HG03064 (cell line): ENCODE data around the gene SPOCK1.

Experiments
- ATAC-seq: cut with Tn5 transposase; IDR thresholded peaks from one replicate; pipeline ENCODE4 v1.9.1; 2021; ENCODE audit warnings: low read depth; ENCODE audit not compliant: unreplicated experiment

SPOCK1 gene

DNA sequence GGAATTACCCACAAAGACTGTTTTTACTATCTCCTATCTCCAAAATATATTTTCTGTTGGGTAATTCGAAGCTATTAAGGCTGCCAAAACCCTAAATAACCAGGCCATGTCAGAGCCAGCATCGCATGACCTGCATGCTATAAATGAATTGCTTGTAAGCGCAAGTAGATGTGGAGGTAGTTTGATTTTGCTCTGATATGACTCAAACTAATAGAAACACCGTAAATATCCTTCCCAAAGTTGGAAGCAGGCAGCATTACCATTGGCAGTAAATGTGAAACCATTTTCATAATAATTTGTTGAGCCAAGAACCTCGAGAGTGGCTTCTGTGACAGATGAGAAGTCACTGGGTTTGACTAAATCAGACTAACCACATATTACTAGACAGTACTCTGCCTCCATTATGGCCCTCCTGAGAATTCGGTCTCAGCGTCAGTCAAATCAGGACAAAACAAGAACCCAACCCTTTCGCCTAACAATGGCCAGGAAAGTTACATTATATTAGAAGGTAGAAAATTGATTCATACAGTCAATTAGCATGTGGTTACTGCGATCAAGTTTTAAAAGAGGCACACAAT lies 289.8 kb downstream of the SPOCK1 start:
- no peak for ATAC-seq

DNA sequence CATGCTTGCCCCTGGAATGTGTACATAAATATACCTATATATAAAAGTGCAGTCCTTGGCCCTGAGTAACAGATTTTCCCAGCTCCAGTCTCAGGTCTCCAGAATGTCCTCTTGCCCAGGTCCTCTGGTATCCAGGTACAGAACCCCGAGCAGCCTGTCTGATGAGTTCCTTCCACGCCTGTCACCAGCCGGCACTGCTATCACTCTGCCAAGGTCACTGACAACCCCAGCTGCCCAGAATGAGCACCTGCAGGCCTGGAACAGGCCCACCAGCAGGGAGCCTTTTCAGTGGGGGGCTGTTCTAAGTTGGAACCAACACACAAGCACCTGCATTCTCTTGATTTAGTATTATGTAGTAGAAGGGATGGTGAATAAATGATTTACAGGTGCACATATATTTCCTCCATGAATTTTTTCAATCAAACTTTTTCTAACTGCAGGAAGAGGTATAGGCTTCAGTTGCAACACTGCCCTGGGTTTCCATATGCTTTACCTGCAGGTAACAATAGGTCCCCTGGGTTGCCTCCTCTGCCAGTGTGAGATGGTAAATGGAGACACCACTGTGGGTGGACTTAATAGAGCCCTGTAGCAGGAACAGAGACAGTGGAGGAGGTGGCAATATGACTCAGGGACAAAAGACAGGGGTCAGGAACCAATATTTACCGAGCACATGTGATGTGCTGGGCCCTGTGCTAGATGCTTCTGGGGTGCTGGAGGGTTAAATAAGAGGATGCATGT lies 291.9 kb downstream of the SPOCK1 start:
- ATAC-seq, result no peak

DNA sequence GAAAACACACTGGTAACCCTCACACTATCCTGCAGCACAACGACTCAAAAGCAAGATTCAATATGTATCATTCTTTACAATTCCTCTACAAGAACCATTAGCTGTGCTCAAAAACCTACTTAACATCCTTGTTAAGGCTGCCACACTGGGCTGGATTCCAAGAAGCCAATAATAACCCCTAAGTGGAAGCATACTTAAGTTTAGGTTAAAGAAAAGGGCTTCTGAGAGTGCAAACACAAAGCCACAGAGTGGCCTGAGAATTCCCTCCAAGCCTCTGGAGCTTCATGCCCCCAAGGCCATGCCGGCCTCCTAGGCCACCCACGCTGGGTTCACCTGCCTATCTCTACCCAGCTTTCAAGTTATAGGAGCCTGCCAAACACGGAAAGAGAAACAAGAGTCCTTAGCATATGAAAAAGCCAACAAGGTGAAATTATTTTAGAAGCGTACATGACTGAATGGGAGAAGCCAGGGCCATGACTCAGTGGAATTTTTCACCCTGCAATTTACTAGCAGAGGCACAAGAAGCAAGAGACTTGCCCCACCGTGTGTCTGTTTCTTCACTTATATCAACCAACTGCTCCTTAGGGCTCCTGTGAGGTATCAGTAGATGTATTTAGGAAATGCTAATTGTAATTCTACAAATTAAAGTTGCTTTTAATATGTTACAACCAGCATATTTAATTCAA lies 293.0 kb downstream of the SPOCK1 start:
- ATAC-seq, result no peak

DNA sequence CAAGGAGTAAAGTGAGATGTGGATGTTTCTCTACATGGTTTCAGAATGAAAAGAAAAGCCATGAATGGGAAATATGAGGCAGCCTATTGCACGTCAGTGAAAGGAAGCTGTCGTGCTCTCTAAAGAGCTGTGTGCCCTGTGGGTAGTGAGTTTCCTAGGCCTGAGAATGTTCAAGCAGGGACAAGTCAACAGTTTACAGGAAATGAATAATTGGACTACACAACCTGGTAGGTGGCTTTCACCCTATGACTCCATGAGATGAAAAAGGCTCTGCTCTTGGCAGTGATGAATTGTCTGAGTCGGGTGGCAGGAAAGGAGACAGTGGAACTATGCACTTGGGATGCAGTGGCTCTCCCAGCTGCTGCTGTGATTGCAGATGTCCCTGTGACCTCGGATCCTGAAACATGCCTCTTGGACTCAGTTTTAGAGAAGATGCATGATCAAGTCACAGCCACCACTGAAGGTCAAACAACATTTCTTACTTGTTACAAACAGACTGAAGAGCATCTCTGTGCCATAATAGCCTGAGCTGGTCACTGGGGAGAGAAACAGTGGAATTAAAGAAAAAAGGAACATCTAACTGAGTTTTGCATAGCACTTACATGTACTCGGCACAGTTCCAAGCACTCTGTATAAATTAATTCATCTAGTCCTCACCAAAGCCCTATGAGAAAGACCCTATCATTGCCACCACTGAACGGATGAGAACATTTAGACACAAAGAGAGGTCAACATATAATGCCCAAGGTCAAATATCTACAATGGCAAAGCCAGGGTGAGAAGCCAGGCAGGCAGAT lies 293.7 kb downstream of the SPOCK1 start:
- no peak for ATAC-seq

DNA sequence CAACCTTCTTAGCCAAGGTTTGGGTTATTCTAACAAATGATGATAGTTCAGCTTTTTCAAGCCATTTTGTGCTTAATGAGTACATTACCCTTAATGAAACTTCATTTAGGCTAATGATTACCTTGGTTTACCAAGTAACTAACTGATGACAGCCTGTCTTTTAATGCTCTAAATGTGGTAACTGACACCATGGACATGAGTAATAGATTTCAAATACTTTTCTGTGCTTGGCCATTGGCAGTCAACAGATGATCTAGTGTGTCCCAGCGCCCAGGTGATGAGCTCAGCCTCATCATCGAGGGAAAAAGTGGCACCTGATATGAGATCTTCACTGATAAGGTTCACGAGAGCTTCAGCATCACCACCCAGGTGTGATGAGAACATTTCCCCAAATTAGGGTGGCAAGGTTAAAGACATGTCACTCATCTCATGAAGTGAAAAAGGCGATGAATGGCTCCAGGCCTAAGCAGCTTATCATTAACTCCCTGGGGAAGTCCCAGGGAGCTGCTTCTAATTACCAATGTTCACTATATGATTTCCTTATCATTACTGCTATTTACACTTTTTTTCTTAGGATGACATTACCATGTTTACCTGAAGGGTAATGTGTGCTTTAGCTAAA lies 296.0 kb downstream of the SPOCK1 start:
- no peak for ATAC-seq

DNA sequence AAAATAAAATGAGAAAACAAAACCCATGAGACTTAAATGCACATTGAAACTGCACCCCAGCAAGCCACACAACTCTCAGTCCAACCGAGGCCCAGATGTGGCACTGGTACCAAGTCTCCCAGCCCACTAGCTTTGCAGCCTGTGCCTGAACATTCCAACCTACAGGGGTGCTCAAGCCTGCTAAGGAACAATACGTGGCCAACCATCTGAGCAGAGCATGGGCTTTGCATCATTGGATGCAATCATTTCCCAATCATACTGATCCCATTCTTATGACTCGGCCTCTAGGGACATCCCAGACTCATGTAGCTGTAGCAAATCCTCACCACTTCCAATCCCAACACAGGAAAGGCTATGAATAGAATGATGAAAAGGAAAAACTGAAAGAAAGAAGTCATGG lies 297.2 kb downstream of the SPOCK1 start:
- ATAC-seq, result no peak

DNA sequence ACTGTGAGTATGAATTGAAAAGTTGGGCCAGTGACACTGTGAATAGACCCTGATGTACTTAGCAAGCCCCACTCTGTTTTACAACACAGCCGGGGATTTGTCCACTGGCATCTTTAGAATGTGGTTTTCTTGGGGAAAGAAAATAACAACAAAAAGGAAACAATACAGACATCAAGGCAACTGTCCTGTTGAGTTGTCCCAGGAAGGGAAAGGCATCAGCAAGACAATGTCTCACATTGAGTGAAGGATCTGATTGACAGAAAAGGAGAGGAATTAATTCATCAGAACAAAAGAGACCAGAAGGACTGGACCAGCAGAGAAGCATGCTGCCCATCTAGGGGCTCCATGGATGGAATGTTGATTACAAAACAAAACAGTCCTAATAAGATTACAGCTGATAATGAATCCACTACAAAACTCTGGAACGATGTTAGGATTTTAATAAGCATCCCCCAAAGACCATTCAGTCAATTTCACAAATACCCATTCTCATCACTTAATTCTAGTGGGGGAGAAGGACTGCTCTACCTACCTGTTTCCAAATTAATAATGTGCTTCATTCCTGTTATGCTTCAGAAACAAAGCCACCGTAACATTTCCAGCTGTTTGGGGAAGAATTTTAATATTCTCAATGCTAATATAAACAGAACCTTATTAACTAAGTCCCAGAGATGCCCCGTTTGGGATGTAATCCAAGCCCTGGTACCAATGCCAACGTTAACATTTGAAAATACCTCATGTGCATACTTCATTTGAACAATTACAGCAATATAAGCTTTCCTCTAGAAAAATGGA lies 298.0 kb downstream of the SPOCK1 start:
- no peak for ATAC-seq

DNA sequence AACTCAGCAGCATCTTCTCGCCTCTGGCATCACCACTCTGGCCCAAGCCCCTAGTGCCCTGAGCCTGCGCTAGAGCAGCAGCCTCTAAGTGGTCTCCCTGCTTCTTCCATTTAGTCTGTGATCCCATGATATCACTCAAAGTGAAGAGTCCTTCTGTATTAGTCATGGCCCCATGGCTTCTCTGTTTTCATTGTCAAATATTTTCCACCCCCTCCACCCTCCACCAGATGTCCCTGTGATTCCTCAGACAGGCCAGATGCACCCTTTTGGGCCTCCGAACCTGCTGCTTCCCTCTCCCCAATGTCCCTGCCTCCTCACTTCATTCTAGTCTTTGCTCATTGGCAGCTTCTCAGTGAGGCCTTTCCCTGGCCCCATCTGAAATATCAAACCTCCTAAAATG lies 299.2 kb downstream of the SPOCK1 start:
- no peak for ATAC-seq

DNA sequence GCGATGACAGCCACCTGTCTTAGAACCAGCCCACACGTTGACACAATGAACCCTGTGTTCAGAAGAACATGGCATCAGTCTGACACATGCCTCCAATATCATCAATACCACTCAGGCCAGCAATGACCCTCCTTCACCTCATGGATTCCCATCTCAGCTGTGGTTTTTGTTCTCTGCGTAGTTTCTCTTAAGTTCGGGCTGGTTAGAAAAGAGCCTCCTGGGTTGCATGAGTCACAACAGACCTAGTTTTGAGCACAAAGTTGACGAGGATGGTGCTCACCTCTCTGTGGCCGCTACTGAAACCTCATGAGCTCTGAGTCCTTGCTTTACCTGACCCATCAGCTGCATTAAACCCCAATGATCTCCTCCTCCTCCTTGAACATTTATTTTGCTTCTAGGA lies 299.9 kb downstream of the SPOCK1 start:
- no peak for ATAC-seq

DNA sequence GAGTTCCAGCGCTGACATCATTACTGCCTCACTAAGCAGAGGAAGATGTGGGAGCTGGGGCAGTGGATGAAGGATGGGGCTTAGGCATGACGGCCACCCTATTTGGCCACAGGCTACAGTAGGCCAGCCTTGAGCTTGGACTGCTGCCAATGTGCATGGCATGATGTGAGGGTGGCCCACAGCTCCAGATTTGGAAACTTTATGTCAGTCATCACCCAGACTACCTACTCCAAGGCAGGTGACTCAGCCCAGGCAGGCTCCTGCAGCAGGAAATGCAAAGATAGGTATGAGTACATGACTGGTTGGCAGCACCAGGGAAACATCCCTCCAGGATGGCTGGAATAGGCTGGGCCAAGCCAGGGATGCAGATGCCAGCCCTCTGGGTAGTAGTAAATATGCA lies 303.6 kb downstream of the SPOCK1 start:
- ATAC-seq, result no peak

DNA sequence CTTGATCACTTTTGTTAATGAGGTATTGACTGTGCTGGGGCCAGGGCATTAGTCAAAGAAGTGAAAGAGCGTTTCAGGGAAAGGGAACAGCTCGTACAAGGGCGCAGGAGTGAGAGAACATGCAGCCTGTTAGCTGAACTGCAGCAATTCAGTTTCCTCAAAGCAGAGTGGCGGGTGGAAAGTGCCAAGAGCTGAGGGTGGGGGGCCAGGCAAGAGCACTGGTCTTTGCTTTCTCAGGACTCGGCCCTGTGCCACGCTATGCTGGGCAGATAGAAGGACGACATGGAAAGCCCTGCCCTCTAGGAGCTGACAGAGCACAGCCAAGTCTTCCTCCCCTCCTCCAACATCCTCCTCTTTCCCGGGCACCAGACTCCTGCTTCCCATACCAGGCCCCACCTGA lies 304.8 kb downstream of the SPOCK1 start:
- no peak for ATAC-seq

DNA sequence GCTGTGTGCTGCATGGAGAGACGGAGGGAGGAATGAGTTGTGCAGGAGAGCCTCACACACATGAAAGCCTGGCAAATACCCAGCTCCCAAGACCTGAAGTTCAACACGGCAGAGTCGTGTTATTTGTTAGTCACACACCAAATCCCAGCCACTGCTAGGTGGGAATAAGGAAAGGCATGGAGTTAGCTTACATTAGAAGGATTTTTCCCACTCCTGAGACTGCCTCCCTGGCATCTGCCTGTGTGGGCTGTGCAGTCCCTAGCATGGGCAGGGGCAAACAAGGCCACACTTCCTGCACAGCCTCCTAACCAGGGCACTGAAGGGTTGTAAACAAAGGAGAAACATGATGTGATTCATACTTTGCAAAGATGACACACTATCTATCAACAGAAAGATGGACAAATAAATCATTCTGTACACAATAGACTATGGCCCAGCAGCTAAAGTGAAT lies 306.8 kb downstream of the SPOCK1 start:
- ATAC-seq, result no peak

DNA sequence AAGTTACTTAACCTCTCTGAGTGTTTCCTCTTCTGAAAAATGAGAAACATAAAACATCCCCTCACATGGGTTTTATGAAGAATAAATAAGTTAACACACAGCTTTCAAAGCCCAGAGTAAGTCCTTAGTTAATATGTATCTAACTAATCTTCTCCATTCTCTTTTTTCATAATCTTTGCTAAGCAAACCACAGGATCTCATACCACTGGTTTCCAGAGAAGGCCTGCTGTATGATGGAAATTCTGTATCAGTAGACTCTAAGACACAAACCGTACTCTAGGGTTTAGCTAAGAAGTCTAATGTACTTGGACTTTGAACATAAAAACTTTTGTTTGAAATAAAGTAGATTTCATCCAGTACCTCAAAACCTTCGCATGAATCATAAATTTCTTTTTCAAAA lies 307.9 kb downstream of the SPOCK1 start:
- no peak for ATAC-seq

DNA sequence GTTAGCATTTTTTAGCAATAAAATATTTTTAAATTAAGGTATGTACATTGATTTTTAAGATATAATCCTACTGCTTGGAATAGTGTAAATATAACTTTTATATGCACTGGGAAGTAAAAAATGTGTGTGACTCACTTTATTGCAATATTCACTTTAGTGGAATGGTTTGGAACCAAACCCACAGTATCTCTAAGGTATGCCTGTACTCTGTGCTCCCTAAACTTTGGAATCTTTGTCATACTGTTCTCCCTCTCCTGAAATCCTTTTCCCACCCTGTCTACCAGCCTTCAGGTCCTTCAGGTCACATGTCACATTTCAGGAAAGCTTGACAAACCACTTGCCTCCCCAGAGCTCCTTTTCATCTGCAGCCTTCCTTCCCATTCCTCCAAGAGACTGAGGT lies 308.7 kb downstream of the SPOCK1 start:
- no peak for ATAC-seq

DNA sequence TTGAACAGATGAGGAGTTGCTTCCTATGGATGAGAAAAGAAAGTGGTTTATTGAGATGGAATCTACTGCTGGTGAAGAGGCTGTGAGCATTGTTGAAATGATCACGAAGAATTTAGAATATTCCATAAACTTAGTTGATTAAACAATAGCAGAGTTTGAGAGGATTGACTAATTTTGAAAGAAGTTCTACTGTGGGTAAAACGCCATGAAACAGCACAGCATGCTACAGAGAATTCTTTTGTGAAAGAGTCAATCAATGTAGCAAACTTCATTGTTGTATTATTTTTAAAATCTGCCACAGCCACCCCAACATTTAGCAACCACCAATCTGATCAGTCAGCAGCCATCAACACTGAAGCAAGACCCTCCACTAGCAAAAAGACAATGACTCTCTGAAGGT lies 309.1 kb downstream of the SPOCK1 start:
- ATAC-seq, result no peak

DNA sequence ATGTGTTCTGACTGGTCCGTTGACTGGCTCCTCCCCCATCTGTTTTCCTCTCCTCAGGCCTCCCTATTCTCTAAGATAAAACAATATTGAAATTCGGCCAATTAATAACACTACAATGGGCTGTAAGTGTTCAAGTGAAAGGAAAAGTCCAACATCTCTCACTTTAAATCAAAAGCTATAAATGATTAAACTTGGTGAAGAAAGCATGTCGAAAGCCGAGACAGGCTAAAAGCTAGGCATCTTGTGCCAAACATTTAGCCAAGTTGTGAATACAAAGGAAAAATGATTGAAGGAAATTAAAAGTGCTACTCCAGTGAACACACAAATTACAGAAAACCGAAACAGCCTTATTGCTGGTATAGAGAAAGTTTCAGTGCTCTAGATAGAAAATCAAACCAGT lies 310.6 kb downstream of the SPOCK1 start:
- no peak for ATAC-seq

DNA sequence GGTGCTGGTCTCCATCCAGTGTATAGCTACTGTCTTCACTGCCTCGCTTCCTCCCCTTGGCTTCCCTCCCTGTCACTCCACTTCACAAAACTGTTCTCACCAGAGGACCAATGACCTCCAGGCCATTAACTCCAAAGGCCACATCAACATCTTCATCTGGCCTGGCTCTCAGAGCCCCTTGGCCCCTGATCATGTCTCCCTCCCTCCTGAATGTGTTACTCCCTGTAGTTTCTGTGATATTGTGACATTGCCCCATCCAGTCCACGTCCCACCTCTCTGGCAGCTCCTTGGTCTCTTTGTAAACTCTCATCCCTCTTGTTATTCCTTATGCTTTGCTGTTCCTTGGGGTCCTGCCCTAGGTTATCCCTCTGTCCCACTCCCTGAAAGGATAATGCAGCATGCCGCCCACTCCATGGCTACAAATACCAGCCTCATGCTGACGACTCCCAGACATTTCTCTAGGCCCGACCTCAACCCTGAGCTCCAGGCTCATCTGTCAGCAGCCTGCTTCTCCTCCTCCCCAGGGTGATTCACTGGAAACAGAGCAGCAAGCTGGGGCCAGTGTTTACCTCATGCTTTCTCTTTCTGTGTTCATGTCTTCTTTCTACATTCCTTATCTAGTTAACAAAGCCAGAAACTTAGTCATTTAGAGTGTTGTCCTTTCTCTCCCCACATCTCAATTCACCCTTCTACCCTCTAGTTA lies 312.2 kb downstream of the SPOCK1 start:
- ATAC-seq, result no peak

DNA sequence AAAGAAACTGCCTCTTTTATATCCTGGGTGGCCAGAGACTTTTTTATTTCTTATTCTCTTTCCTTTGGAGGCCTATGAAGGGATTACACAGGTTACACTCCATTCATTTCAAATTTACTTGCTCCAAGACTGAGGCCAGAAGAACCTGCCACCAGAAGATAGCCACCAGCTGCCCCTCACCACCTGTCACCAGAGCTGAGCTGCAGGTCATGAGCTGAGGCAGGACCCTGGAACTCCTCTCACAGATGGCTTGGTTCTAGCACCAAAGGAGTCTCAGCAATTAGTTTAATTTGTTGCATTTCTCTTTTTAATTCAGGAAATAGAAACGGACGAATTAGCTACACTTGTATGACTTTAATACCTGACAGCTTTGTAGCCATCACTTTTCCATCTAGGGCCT lies 313.9 kb downstream of the SPOCK1 start:
- no peak for ATAC-seq

DNA sequence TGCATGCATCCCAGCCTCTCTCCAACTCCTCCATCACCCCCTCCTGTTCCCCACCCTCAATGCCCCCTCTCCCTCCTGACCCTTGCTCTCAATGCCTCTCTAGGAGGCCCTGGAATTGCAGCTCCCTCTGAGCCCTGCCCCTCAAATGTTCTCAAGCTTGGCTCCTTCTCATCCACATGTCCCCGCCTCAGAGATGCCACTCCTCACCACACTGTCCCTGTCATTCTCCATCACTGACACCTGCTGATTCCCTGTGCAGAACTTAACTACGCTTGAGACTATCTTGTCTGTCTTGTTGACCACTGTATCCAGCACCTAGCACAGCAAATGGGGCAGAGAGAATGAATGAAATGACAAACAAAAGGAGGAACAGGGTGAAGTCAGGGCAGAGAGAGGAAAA lies 314.4 kb downstream of the SPOCK1 start:
- ATAC-seq, result no peak
